HepG2 (cell line): Measurements from ENCODE around the gene ZNF211. TPM values are rescaled to one million over a fixed set of nuclear protein-coding genes. Genes with fewer than 3 reads are reported as not detected.

Experiments
- ATAC-seq: fragments of 200-7000 bp; cut with Tn5 transposase; 3 replicates; pipeline ENCODE4 v1.9.1; 2020; ENCODE audit warnings: mild to moderate bottlenecking, moderate library complexity
- BruUV-seq: library from RNA; stranded (reverse); fragments of 400-500 nt; replicated peaks from 2 replicates; lab custom pipeline; 2021; lab: Mats Ljungman, UMichigan
- CTCF ChIA-PET: fragments of 300-600 bp; formaldehyde crosslinking; extraction: SDS; loops from one replicate; lab custom pipeline; 2021; ENCODE audit warnings: low total read pairs, inconsistent platforms, low intra/inter-chr PET ratio; lab: Yijun Ruan, JAX
- POLR2A ChIA-PET: fragments of 350-600 bp; sonication (Branson Sonifier 250); formaldehyde crosslinking; loops from one replicate; lab custom pipeline; 2020; ENCODE audit warnings: antibody characterized with exemption, inconsistent platforms; lab: Yijun Ruan, JAX
- DNase-seq: peaks from one replicate; pipeline ENCODE4 v3.0.0-alpha.2; 2015; ENCODE audit warnings: low spot score
- FAIRE-seq: peaks from 3 replicates; lab custom pipeline; 2011; peaks lifted over from hg19 to GRCh38; lab: Jason Lieb, UNC
- H2AFZ ChIP-seq: one replicate; pipeline ENCODE4 v1.6.1; 2011; ENCODE audit warnings: low read length, inconsistent platforms
- H3K27ac ChIP-seq: fragments of 300-600 bp; 3 replicates; pipeline ENCODE4 v1.8.0; 2011; ENCODE audit warnings: mixed run types, mild to moderate bottlenecking, mixed read lengths, low read length, inconsistent platforms; ENCODE audit not compliant: insufficient read depth; ENCODE audit errors: extremely low read length
- H3K27me3 ChIP-seq, 2 experiments: fragments of 200-600 bp in 1 of 2; 2 replicates in 1 of 2; 3 replicates in 1 of 2; pipeline versions ENCODE4 v1.6.0 to v1.8.0; 2011; ENCODE audit warnings: low read length in 2 of 2, mild to moderate bottlenecking in 2 of 2, moderate library complexity in 2 of 2, inconsistent platforms in 1 of 2; ENCODE audit not compliant: insufficient read depth in 2 of 2, control insufficient read depth in 1 of 2
- H3K36me3 ChIP-seq, 2 experiments: fragments of 200-600 bp in 1 of 2; replicated peaks in 1 of 2; 2 replicates in 1 of 2; 3 replicates in 1 of 2; pipeline versions ENCODE4 v1.5.1 to v1.8.0; 2011; ENCODE audit warnings: low read length in 2 of 2, inconsistent platforms in 1 of 2; ENCODE audit not compliant: insufficient read depth in 2 of 2, control insufficient read depth in 1 of 2
- H3K4me1 ChIP-seq: 2 replicates; pipeline ENCODE4 v1.5.1; 2012; ENCODE audit warnings: low read length, inconsistent platforms; ENCODE audit not compliant: insufficient read depth
- H3K4me2 ChIP-seq: 2 replicates; pipeline ENCODE4 v1.6.0; 2011; ENCODE audit warnings: low read depth, low read length, inconsistent platforms
- H3K4me3 ChIP-seq, 3 experiments: fragments of 200-600 bp in 1 of 3; sonication (generic), shearing (Covaris generic) in 1 of 3; replicated peaks in 1 of 3; 2 replicates each; pipeline ENCODE4 v1.5.1; 2011 to 2016; ENCODE audit warnings: low read length in 3 of 3, inconsistent platforms in 2 of 3, low read depth in 2 of 3, mild to moderate bottlenecking in 2 of 3, control low read depth in 1 of 3, mixed read lengths in 1 of 3; ENCODE audit not compliant: insufficient read depth in 1 of 3
- H3K79me2 ChIP-seq: one replicate; pipeline ENCODE4 v1.6.1; 2011; ENCODE audit warnings: low read length, inconsistent platforms; ENCODE audit not compliant: insufficient read depth
- H3K9ac ChIP-seq: 2 replicates; pipeline ENCODE4 v1.6.0; 2011; ENCODE audit warnings: mild to moderate bottlenecking, low read depth, low read length, inconsistent platforms; ENCODE audit not compliant: insufficient read depth
- H3K9me3 ChIP-seq: 2 replicates; pipeline ENCODE4 v1.5.1; 2012; ENCODE audit warnings: mild to moderate bottlenecking, low read length
- H4K20me1 ChIP-seq: 2 replicates; pipeline ENCODE4 v1.6.0; 2011; ENCODE audit warnings: inconsistent platforms, mild to moderate bottlenecking, low read length, moderate library complexity; ENCODE audit not compliant: insufficient read depth
- ARID2 ChIP-seq: sonication (generic); formaldehyde crosslinking; IDR thresholded peaks from 2 replicates; pipeline ENCODE4 v1.8.1; 2022; ENCODE audit warnings: mild to moderate bottlenecking, missing genetic modification reagents, borderline replicate concordance
- ATF5 ChIP-seq: sonication (generic); formaldehyde crosslinking; IDR thresholded peaks from 2 replicates; pipeline ENCODE4 v1.4.0; 2020; ENCODE audit warnings: mild to moderate bottlenecking, low read depth, missing genetic modification reagents
- ELK4 ChIP-seq: sonication (generic); formaldehyde crosslinking; IDR thresholded peaks from 2 replicates; pipeline ENCODE4 v1.9.0; 2021; ENCODE audit warnings: missing genetic modification reagents, borderline replicate concordance
- MLX ChIP-seq: IDR thresholded peaks from 2 replicates; pipeline ENCODE4 v1.6.1; 2016
- SALL2 ChIP-seq: sonication (generic); formaldehyde crosslinking; IDR thresholded peaks from 2 replicates; pipeline ENCODE4 v1.8.1; 2023; ENCODE audit warnings: mild to moderate bottlenecking, missing genetic modification reagents, inconsistent platforms
- ZFP36L2 ChIP-seq: sonication (generic); formaldehyde crosslinking; IDR thresholded peaks from 2 replicates; pipeline ENCODE4 v1.4.0; 2020; ENCODE audit warnings: missing genetic modification reagents
- ZNF251 ChIP-seq: sonication (generic); formaldehyde crosslinking; IDR thresholded peaks from 2 replicates; pipeline ENCODE4 v1.9.0; 2021; ENCODE audit warnings: mild to moderate bottlenecking, missing genetic modification reagents
- ZNF263 ChIP-seq: sonication (generic); formaldehyde crosslinking; IDR thresholded peaks from 2 replicates; pipeline ENCODE4 v1.4.0; 2020; ENCODE audit warnings: missing genetic modification reagents
- ZNF775 ChIP-seq: sonication (generic); formaldehyde crosslinking; IDR thresholded peaks from 2 replicates; pipeline ENCODE4 v1.4.0; 2020; ENCODE audit warnings: missing genetic modification reagents, mild to moderate bottlenecking, moderate library complexity, borderline replicate concordance
- ZNF784 ChIP-seq: sonication (generic); formaldehyde crosslinking; IDR thresholded peaks from 2 replicates; pipeline ENCODE4 v1.5.1; 2020; ENCODE audit warnings: missing genetic modification reagents, mild to moderate bottlenecking, borderline replicate concordance
- WGBS: methylation state at CpG from one replicate; pipeline ENCODE4 v1.1.6; 2017; ENCODE audit warnings: low lambda C conversion rate; 5-methylcytosine and 5-hydroxymethylcytosine counted together
- in situ Hi-C: cut with HindIII; loops from 2 replicates; pipeline ENCODE4 v1.10.0; 2017; ENCODE audit warnings: low pct_unique_long_range_greater_than_20kb; ENCODE audit not compliant: extremely low pct_ligation_motif_present
- intact Hi-C: fragments of 100-400 bp; cut with micrococcal nuclease; formaldehyde crosslinking; loops from one replicate; pipeline ENCODE4 v1.10.0; 2022; ENCODE audit not compliant: unreplicated experiment
- polyA plus RNA-seq, 8 experiments: library from polyadenylated mRNA; depleted of rRNA in 3 of 8; stranded (reverse) in 7 of 8; unstranded in 1 of 8; fragments of >200 nt; fragmentation: Illumina TruSeq in 4 of 8; extraction: Trizol in 4 of 8; gene quantifications; 2 replicates each; pipeline versions ENCODE4 v1.2.1 to v1.2.3, GENCODE V29; 2011 to 2016; ENCODE audit warnings: low read depth in 4 of 8, missing spikeins in 1 of 8, mixed read lengths in 1 of 8; ENCODE audit not compliant: insufficient read depth in 1 of 8
- total RNA-seq, 5 experiments: library from RNA; depleted of rRNA; stranded (reverse); fragments of >200 nt; fragmentation: Illumina TruSeq; extraction: Trizol; gene quantifications; 2 replicates each; pipeline ENCODE4 v1.2.3, GENCODE V29; 2016; ENCODE audit warnings: low read depth in 1 of 5

ZNF211 gene
- total and polyA plus RNA-seq, 2 of the 13 experiments (the other 11 are each of a cell fraction or from before 2014, with no cell fraction given): 9.9 to 11.2 TPM

- BruUV-seq: no TSS peak
- Histone ChIP-seq H3K79me2 (no peaks in the 10 kb centered on the region), H3K36me3 (no peaks in the 10 kb centered on the region), H3K4me1 (peaks cover 35% of the 10 kb centered on the region), H2AFZ (no peak overlapping the region), H3K9me3 (0 out of 2 replicates have a peak, but pooled peaks cover 8% of the 10 kb centered on the region), H3K9ac (no peak overlapping the region), H3K27me3 (no peaks in the 10 kb centered on the region), H3K4me3 (no peak overlapping the region), H3K27ac (no peak overlapping the region), H3K4me2 (no peak overlapping the region), H4K20me1 (no peaks in the 10 kb centered on the region; the same call in 1 of the 2 replicates)
- ChIA-PET POLR2A (interaction anchor here (2.4 kb wide), 1 partner anchor 10 kb away, joined by 14 read pairs; no protein-coding TSS in a partner anchor), CTCF (no interaction called here)
- intact Hi-C loops (no loop called here), in situ Hi-C loops (no loop called here)
- DNase-seq: no peak
- no peak for ATAC-seq
- no peak for FAIRE-seq
- TF ChIP-seq ZNF251 (CRISPR knock-in tag) (no peak), ZFP36L2 (CRISPR knock-in tag) (no peak), ZNF775 (CRISPR knock-in tag) (no peak), MLX (CRISPR knock-in tag) (no peak), ELK4 (CRISPR knock-in tag) (no peak), ZNF784 (CRISPR knock-in tag) (no peak), ATF5 (CRISPR knock-in tag) (no peak), ARID2 (CRISPR knock-in tag) (no peak), ZNF263 (CRISPR knock-in tag) (no peak), SALL2 (CRISPR knock-in tag) (no peak)
- WGBS: 85% methylated on average over 1 of the region's 1 CpG
Observed at GRCh38 chr19:57655443-57655842, 22.5 kb downstream of the ZNF211 start.
